Cerebellar nuclear complex (tissue), 1 donor: ENCODE results near the gene STIMATE.

Experiments
- DNase-seq, 2 experiments: peaks; one replicate each; lab custom pipeline; 2025; lab: John Stamatoyannopoulos, UW

STIMATE gene

DNA sequence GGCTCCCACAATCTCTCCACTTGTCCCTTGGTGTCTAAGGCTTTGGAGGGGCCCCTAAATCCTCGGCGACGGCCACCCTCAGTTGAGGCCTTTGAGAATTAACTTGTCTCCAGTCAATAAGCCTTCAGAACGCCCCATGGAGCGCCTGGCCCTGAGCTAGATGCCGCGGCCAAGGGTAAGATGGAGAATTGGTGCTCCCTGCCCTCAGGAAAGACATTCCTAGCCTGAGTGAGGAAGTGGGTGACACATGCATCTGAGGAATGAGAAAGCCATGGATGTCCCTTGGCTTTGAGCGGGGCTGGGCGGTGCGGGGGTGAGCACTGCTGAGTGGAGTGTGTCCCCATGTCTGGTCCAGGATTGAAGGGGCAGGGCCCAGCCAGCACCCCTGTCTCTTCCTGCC is 80.1 kb downstream of the STIMATE start:
- DNase-seq: no peak

GRCh38 chr3:52816654-52817053 is 80.7 kb downstream of the STIMATE start:
- no peak for DNase-seq

DNA sequence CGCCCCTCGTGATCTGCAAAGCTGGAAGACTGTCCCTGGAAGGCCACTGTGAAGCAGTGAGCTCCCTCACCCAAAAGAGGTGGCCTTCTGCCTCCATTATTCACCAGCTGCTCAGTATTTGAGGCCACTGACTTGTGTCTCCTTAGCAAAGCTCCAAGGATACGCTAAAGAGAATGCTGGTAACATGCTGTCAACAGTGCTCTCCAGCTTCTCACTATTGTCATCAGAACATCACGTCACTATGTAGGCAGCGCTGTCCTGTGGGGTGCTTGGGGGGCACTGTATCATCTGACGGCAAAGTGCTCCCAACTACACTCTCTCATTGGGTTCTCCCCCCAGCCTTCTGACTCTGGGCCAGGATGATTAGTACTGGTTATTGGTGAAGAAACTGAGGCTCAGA is 81.1 kb downstream of the STIMATE start:
- DNase-seq: no peak

- no peak for DNase-seq
Observed at GRCh38 chr3:52813810-52814209, 83.5 kb downstream of the STIMATE start.

DNA sequence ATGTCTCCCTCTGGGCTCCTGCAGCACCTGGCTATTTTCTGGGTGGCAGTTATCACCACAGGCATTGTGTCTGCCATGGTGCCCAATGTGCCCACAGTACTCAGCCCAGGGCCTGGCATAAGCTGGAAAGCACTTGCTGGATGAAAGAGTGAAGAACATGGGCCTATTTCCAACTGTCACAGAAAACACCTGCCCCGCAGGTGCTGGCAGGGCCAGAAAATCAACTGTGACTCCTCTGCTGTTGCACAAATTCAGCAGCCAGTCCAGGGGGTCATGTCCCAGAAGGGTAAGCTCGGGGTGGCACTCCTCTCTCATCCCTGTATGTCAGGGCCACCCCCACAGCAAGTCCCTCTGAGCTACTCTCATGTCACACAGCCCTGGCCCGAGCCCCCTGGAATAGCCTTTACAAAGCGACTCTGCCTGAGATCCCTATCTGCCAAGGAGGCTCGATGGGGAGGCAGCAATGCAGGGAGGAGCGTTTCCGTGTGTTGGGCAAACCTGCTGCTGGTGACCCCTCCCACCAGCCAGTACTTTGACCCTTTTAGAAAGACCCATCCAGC is 85.8 kb downstream of the STIMATE start:
- DNase-seq: no peak

DNA sequence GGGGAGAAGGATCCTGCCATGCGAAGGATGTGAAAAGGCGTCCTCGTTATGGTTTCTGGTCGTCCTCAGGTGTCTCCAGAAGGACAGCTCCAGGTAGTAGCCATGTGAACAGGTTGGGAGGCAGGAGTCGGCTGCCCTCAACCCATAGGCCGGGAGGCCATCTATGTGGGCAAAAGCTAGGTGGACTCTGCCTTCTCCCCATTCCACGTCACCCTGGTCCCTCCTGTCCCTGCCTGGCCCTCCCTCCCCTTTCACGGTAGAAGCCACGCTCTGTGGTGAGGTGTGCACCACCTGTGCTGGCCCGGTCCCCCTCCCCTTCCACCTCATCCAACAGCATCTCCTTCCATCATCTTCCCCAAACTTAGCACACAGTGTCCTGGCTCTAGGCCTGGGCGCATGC is 86.4 kb downstream of the STIMATE start:
- DNase-seq: no peak

GRCh38 chr3:52809662-52810377 is 87.5 kb downstream of the STIMATE start:
- no peak for DNase-seq

DNA sequence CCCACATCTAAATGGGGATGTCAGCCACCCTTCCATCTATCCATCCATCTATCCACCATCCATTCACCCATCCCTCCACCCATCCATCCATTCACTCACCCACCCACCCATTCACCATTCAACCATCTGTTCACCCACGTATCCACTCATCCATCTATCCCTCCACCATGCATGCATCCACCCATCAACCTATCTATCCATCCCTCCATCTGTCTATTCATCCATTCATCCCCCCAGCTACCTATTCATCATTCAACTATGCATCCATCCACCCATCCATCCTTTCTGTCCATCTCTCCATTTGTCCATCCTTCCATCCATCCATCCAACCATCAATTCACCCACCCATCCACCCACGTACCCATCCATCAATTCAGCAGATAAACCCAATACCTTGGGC is 88.2 kb downstream of the STIMATE start:
- no peak for DNase-seq

- DNase-seq: no peak
Observed at GRCh38 chr3:52805270-52806039, 91.9 kb downstream of the STIMATE start.

DNA sequence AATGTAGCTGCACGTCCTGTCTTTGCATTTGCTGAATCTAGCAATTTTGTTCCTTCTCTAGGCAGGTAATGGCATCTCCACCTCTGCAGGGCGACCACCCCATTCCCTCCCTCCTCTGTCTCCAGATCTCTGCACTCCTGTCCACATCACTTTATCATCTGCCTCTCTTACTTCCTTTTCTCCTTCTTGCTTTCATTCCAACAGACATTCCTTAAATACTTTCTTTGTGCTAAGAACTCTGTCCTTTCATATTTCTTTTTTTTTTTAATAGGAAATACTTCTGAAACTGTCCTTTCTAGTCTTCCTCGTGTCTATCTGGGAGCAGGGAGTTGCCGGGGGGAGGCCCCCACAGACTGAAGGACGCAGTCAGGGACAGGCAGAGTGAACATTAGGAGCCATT is 95.5 kb downstream of the STIMATE start:
- no peak for DNase-seq

- DNase-seq: no peak
Observed at GRCh38 chr3:52800079-52800478, 97.3 kb downstream of the STIMATE start.

DNA sequence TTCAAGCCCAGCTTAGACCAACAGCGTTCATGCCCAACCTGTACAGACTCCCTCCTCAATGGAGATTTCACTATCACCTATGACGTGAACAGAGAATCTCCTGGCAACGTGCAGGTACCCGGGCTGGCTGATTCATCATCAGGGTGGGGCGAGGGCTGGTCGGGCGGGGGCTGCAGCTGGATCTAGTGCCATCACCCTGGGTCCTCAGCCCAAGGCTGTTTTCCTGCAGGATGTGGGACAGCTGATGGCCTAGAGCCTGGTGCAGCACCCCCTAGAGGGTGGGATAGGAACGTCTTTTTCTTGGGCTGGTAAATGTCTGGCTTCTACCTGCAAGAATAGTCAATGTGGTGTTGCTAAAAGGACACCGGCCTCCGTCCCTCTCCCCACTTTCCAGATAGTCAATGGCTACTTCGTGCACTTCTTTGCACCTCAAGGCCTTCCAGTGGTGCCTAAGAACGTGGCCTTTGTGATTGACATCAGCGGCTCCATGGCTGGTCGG is 98.3 kb downstream of the STIMATE start:
- no peak for DNase-seq

GRCh38 chr3:52798376-52798977 is 98.9 kb downstream of the STIMATE start:
- no peak for DNase-seq

DNA sequence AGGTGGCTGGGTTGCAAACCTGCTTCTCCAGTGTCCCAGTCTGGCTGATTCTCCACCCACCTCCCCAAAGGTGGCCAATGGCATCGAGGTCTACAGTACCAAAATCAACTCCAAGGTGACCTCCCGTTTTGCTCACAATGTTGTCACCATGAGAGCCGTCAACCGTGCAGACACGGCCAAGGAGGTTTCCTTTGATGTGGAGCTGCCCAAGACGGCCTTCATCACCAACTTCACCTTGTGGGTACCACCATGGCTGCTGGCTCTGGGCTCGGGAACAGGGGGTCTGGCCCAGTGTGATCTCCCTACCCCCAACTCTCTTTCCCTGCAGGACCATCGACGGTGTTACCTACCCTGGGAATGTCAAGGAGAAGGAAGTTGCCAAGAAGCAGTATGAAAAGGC is 100.9 kb downstream of the STIMATE start:
- no peak for DNase-seq

DNA sequence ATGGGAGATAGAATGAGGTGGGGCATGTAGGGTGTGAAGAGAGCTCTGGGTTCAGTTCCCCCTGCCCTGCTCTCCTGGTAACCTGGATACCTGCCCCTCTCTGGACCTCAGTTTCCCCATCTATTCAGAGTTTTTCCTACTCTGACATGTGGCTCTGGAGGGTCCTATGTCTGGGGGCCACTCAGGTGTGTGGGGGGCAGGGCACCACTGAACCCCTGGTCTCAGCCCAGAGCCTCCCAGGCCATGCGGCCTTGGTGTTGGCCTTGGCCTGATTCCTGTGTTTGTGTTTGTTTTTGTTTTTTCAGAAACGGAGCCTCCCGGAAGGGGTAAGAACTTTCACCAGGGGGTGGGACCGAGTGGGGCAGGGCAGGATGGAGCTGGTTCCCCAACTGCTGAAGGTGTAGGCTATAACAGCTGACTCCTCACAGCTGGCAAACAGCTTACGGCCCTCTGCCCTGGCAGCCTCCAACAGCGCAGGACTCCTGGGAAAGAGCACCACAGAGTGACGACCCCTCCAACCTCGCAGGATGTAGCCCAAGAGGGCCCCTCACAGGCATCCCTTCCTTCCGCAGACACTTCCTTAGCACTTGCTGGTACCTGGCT is 101.9 kb downstream of the STIMATE start:
- no peak for DNase-seq

- no peak for DNase-seq
Observed at GRCh38 chr3:52794612-52795099, 102.7 kb downstream of the STIMATE start, which contains the start of gene ITIH3. Gene ITIH3 (plus strand): TSS chr3:52794796. CDS start chr3:52794804, 8 bp downstream.

- DNase-seq: no peak
Observed at GRCh38 chr3:52793702-52794611, 103.4 kb downstream of the STIMATE start.

DNA sequence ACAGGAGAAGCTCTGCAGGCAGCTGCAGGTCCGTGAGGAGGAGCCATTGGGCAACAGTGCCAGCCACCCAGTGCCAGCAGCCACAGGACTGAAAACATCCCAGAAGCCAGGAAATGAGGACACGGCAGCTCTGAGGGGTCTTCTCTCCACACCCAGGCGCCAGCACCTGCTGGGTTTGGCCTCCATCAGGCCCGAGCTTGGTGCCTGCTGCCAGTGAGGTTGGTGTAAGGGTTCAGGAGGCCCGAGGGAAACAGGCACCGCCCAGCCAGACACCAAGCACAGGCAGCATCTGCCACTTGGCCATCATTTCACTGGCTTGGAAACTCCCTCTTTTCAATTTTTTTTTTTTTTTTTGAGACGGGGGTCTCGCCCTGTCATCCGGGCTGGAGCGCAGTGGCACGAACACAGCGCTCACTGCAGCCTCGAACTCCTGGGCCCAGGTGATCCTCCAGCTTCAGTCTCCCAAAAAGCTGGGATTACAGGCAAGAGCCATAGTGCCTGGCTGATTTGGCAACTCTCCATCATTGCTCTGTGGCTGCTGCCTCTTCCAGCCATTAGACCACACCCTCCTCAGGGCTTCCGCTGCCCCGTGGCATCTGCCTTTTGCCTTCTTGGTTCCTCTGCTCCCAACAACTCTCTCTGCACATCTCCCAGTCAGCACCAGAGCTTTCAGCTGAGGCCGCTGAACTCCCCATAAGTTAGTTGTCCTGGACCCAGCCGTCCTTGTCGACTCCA is 104.2 kb downstream of the STIMATE start:
- DNase-seq: no peak

GRCh38 chr3:52792413-52792812 is 104.9 kb downstream of the STIMATE start:
- DNase-seq: no peak

- DNase-seq: no peak
Observed at GRCh38 chr3:52791928-52792327, 105.4 kb downstream of the STIMATE start.
